Smooth muscle cell (in vitro differentiated cells): ENCODE measurements around the gene VWA7. TPM values are rescaled to one million over a fixed set of nuclear protein-coding genes. Genes with fewer than 3 reads are reported as not detected.
"Not testable (repeated sequence)": the region's sequence is repeated elsewhere in the genome, so short reads cannot be mapped to it uniquely, and the experiment has no call there.

Experiments used
- DNase-seq: peaks from one replicate; lab custom pipeline; 2025; ENCODE audit not compliant: unreplicated experiment; lab: John Stamatoyannopoulos, UW
- H2AFZ ChIP-seq: fragments of 200-600 bp; sonication (generic); 2 replicates; pipeline ENCODE4 v1.6.0; 2016; ENCODE audit warnings: antibody characterized with exemption, low read depth, mild to moderate bottlenecking
- H3F3A ChIP-seq: fragments of 200-600 bp; sonication (generic); 2 replicates; pipeline ENCODE4 v1.6.0; 2017; ENCODE audit warnings: antibody characterized with exemption, low read depth
- H3K27ac ChIP-seq: fragments of 200-600 bp; sonication (generic); 2 replicates; pipeline ENCODE4 v1.5.1; 2016; ENCODE audit warnings: low read depth, mild to moderate bottlenecking
- H3K27me3 ChIP-seq: fragments of 200-600 bp; sonication (generic); 2 replicates; pipeline ENCODE4 v1.6.1; 2016; ENCODE audit warnings: low read depth, mild to moderate bottlenecking
- H3K36me3 ChIP-seq: fragments of 200-600 bp; sonication (generic); 2 replicates; pipeline ENCODE4 v1.5.1; 2016; ENCODE audit warnings: low read depth
- H3K4me1 ChIP-seq: fragments of 200-600 bp; sonication (generic); 2 replicates; pipeline ENCODE4 v1.5.1; 2016; ENCODE audit warnings: low read depth
- H3K4me2 ChIP-seq: fragments of 200-600 bp; sonication (generic); 2 replicates; pipeline ENCODE4 v1.6.0; 2016; ENCODE audit warnings: mild to moderate bottlenecking
- H3K4me3 ChIP-seq: fragments of 200-600 bp; sonication (generic); 2 replicates; pipeline ENCODE4 v1.5.1; 2016; ENCODE audit warnings: mild to moderate bottlenecking
- H3K79me2 ChIP-seq: fragments of 200-600 bp; sonication (generic); 2 replicates; pipeline ENCODE4 v1.6.0; 2016; ENCODE audit warnings: low read depth, mild to moderate bottlenecking
- H3K9ac ChIP-seq: fragments of 200-600 bp; sonication (generic); 2 replicates; pipeline ENCODE4 v1.6.0; 2016; ENCODE audit warnings: low read depth
- H3K9me3 ChIP-seq: fragments of 200-600 bp; sonication (generic); replicated peaks from 2 replicates; pipeline ENCODE4 v1.5.1; 2016; ENCODE audit warnings: low read depth
- H4K20me1 ChIP-seq: fragments of 200-600 bp; sonication (generic); 2 replicates; pipeline ENCODE4 v1.6.0; 2016; ENCODE audit warnings: low read depth
- CTCF ChIP-seq: fragments of 200-600 bp; sonication (generic); IDR thresholded peaks from 2 replicates; pipeline ENCODE4 v1.5.1; 2017; ENCODE audit warnings: borderline replicate concordance, mild to moderate bottlenecking, antibody characterized with exemption; ENCODE audit not compliant: insufficient read depth, poor library complexity, severe bottlenecking
- WGBS: methylation state at CpG from one replicate; pipeline ENCODE4 v1.1.7; 2016; ENCODE audit warnings: low lambda C conversion rate; 5-methylcytosine and 5-hydroxymethylcytosine counted together
- polyA plus RNA-seq: library from polyadenylated mRNA; unstranded; fragments of >200 nt; fragmentation: Nextera tagmentation; extraction: Ambion mirVana; gene quantifications from 2 replicates; pipeline ENCODE4 v1.2.1, GENCODE V29; 2016
- total RNA-seq: library from RNA; depleted of rRNA; stranded (reverse); fragments of >200 nt; gene quantifications from 2 replicates; pipeline ENCODE4 v1.2.3, GENCODE V29; 2014

VWA7 gene
- total and polyA plus RNA-seq, 2 experiments from 2014 or later, result 0.08 to 0.58 TPM

GRCh38 chr6:31811645-31812044 lies 34.5 kb upstream of the VWA7 start:
- Histone ChIP-seq H4K20me1 (no peaks in the 10 kb centered on the region), H3K4me1 (peaks cover 15% of the 10 kb centered on the region), H3K27ac (no peak overlapping the region), H3K36me3 (no peaks in the 10 kb centered on the region), H3K9me3 (no peaks in the 10 kb centered on the region), H3K79me2 (no peaks in the 10 kb centered on the region), H3F3A (peaks cover 24% of the 10 kb centered on the region), H3K4me2 (no peak overlapping the region), H3K4me3 (no peak overlapping the region), H3K9ac (no peak overlapping the region), H2AFZ (no peak overlapping the region), H3K27me3 (no peaks in the 10 kb centered on the region)
- WGBS, result 97% methylated on average over 12 of the region's 12 CpGs
- DNase-seq, result no peak
- TF ChIP-seq CTCF, result no peak

GRCh38 chr6:31808599-31808998 lies 31.5 kb upstream of the VWA7 start:
- not testable (repeated sequence) for H3K27me3 ChIP-seq, H4K20me1 ChIP-seq, H3K9me3 ChIP-seq, H3K4me2 ChIP-seq, DNase-seq, H3K4me1 ChIP-seq, H3K4me3 ChIP-seq, H3K36me3 ChIP-seq, H2AFZ ChIP-seq, H3K9ac ChIP-seq, H3K27ac ChIP-seq
- H3F3A ChIP-seq, result peaks cover 18% of the 10 kb centered on the region
- peaks cover 23% of the 10 kb centered on the region for H3K79me2 ChIP-seq
- 98% methylated on average over 10 of the region's 10 CpGs for WGBS

- peak within 1 kb of the TSS; percentile 68 for H3K4me3 ChIP-seq
- peak within 1 kb of the TSS; percentile 75 for H3K9ac ChIP-seq
- H3K4me1 ChIP-seq, result peaks cover 4% of the 10 kb centered on the region
- H3K27me3 ChIP-seq, result no peaks in the 10 kb centered on the region
- peak within 1 kb of the TSS; percentile 86 for H3K4me2 ChIP-seq
- H3K27ac ChIP-seq, result peak within 1 kb of the TSS; percentile 63
- DNase-seq, result peak; percentile 92
- H3K9me3 ChIP-seq, result no peaks in the 10 kb centered on the region
- H2AFZ ChIP-seq, result peak within 1 kb of the TSS; percentile 67
- no peaks in the 10 kb centered on the region for H4K20me1 ChIP-seq
- H3F3A ChIP-seq, result peaks cover 11% of the 10 kb centered on the region
- TF ChIP-seq CTCF, result peak; percentile 31
- no peaks in the 10 kb centered on the region for H3K36me3 ChIP-seq
- under 1% methylated on average over 37 of the region's 51 CpGs for WGBS
- H3K79me2 ChIP-seq, result peaks cover 33% of the 10 kb centered on the region
Observed at GRCh38 chr6:31806470-31807272, 29.5 kb upstream of the VWA7 start, which contains the start of gene LSM2. TSS of gene LSM2 (minus strand) at chr6:31806966. CDS start at chr6:31806757, 209 bp downstream.

GRCh38 chr6:31805939-31806469 lies 28.9 kb upstream of the VWA7 start:
- 12% methylated on average over 7 of the region's 7 CpGs for WGBS
- peak overlapping the region; percentile 68 for H3K4me3 ChIP-seq
- no peak for TF ChIP-seq CTCF
- H3K27me3 ChIP-seq, result no peaks in the 10 kb centered on the region
- H3K4me2 ChIP-seq, result peak overlapping the region; percentile 86
- peak overlapping the region; percentile 63 for H3K27ac ChIP-seq
- peaks cover 11% of the 10 kb centered on the region for H3F3A ChIP-seq
- DNase-seq, result no peak
- H2AFZ ChIP-seq, result peak overlapping the region; percentile 67
- peaks cover 4% of the 10 kb centered on the region for H3K4me1 ChIP-seq
- H4K20me1 ChIP-seq, result no peaks in the 10 kb centered on the region
- H3K9ac ChIP-seq, result peak overlapping the region; percentile 75
- no peaks in the 10 kb centered on the region for H3K9me3 ChIP-seq
- H3K36me3 ChIP-seq, result no peaks in the 10 kb centered on the region
- H3K79me2 ChIP-seq, result peaks cover 33% of the 10 kb centered on the region

- Histone ChIP-seq H3F3A (peaks cover 14% of the 10 kb centered on the region), H3K79me2 (peaks cover 31% of the 10 kb centered on the region)
- H3K9ac ChIP-seq, H3K4me2 ChIP-seq, H4K20me1 ChIP-seq, H3K9me3 ChIP-seq, H3K4me1 ChIP-seq, H3K36me3 ChIP-seq, H2AFZ ChIP-seq, H3K4me3 ChIP-seq, H3K27me3 ChIP-seq, DNase-seq, H3K27ac ChIP-seq: not testable (repeated sequence)
- WGBS, result 98% methylated on average over 8 of the region's 8 CpGs
Observed at GRCh38 chr6:31801031-31801927, 24.2 kb upstream of the VWA7 start.
